Jurkat, Clone E6-1 (cell line): ENCODE results near the gene MEIOSIN.
"Not testable (repeated sequence)": the region's sequence is repeated elsewhere in the genome, so short reads cannot be mapped to it uniquely, and the experiment has no call there.

Experiments
- DNase-seq: peaks from one replicate; pipeline ENCODE4 v3.0.0-alpha.2; 2011; ENCODE audit warnings: low read depth, low spot score
- H3K4me3 ChIP-seq: 2 replicates; pipeline ENCODE4 v1.5.1; 2011; ENCODE audit warnings: mild to moderate bottlenecking, low read length, control low read depth, moderate library complexity

Gene MEIOSIN

DNA sequence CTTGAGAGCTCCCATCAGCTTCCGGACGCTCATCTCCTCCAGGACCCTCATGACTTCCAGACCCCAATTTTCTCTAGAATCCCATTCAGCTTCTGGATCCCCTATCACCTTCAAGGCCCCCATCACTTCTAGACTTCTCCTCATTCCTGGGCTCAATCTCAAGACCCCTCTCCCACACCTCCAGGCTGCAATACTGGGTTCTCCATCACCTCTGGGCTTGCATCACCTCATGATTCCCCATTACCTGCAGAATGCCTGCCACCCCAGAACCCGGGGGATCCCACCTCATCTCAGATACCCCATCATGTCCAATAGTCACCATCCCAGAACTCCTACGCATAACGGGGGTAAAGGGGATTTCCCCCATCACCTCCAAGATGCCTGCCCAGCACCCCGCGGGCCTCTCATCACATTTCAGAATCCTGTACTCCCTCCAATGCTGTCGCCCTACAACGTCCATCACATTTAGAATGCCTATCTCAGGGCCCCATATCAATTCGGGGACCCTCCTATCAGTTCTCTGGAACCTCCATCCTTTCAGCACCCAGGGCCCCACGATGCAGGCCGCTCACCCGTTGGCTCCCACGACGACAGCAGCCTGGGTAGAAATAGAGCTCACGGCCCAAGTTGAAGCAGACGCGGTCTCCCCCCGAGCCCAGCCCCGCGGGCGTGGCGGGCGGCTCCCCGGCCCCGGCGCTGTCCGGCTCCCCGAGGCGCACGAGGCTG is 58.7 kb downstream of the MEIOSIN start:
- DNase-seq, result no peak
- H3K4me3 ChIP-seq, result peak overlapping the region; percentile 66

DNA sequence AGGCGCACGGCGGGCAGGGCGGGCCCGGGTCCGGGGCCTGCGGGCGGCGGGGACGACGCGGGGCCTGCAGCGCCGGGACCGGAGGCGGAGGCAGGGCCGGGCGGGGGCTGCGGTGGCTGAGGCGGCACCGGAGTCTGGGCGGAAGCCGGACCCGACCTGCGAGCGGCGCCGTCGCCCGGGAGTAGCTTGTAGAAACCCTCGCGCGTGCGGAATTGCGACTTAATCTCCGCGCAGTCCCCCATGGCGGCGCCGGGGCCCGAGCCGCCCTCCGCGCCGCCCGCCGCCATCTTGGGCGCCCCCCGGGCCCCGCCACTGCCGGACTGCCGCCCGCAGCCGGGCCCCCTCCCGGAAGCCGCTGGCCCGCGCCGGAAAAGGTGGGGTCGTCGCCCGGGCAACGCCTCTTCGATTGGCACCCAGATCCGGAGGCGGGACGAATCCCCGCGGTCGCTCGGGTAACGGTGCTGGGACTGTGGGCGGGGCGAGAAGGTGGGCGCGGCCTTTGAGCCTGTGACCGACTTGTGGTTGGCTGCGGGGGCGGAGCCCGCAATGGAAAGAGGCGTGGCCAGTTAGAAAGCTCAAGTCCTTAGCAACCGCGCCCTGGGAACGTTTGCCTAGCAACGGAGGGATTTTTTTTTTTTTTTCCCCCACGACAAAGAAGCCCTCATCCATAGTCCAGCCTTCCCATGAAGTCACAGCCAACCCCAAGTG is 59.4 kb downstream of the MEIOSIN start, which contains the start of gene DMWD:
Gene DMWD (minus strand): TSS at position 376 of the 708 bp plus-strand sequence. CDS start 89 bp downstream, at position 287.
- peak within 1 kb of the TSS; percentile 66 for H3K4me3 ChIP-seq
- DNase-seq, result peak; percentile 96

DNA sequence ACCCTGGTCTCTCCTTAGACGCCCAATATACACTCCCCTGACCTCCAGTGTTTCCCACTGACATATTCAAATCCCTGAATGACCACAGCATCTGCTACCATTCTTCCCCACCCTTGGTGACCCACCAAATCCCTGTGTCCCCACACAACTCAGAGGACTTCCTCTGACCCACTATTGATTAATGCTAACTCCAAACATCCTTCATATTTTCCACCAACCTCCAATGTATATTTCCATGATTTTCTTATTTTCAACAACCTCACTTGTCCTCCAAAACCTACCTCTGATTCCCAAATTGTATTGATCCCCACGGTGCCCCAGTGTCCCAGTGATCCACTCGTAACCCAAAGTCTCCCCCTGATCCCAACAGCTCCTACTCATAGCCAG is 59.9 kb downstream of the MEIOSIN start:
- no peak for DNase-seq
- H3K4me3 ChIP-seq, result peak overlapping the region; percentile 39

DNA sequence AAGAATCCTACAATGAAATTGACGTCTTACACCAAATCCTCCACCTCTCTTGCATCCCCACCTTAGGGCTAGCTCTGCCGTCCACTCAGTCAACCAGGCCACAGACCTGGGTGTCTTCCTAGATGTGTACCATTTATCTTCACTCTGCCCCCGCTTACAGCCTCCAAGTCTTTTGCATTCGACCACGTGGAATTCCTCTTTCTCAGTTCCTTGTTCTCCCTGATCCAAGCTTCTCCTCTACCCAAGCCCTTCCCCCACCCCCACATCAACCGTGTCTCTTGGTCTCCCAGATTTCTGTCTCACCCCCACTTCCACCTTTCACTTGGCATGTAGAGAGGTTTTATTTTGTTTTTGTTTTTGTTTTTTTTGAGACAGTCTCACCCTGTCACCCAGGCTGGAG is 60.6 kb downstream of the MEIOSIN start:
- no peak for DNase-seq
- H3K4me3 ChIP-seq, result no peak overlapping the region

DNA sequence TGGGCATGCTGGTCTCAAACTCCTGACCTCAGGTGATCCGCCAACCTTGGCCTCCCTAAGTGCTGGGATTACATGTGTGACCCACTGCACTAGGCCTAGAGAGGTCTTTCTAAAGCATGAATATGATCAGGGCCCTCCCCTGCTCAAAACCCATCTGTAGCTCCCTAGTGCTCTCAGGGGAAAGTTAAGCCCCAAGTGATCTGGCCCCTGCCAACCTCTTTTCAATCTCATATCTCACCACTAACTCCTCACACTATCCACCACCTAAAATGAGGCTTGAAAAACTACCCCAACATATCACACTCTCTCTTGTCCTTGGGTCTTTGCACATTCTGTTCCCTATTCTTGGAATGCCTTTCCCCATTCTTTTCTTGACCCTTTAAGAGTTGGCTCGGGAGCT is 61.4 kb downstream of the MEIOSIN start:
- H3K4me3 ChIP-seq, result no peak overlapping the region
- no peak for DNase-seq

DNA sequence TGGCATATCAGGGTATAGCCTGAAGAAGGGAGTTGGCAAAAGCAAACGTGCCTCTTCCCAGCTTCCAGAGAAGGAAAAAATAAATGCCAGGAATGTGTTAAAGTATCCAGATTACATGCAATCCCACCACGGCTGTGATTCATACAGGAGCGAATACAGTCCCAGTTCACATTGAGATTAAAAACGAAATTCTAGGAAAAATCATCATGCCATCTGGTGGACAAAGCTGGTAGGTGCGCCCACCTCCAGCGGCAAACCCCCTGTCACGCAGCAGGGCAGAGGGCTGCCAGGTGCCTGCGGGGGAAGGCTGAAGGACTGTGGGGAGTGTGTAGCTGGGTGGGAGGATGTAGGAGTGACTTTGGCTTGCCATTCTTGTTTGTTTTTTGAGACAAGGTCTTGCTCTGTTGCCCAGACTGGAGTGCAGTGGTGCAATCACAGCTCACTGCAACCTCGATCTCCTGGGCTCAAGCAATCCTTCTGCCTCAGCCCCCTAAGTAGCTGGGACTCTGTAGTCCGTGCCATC is 65.8 kb downstream of the MEIOSIN start:
- peak; percentile 50 for DNase-seq
- no peak overlapping the region for H3K4me3 ChIP-seq

DNA sequence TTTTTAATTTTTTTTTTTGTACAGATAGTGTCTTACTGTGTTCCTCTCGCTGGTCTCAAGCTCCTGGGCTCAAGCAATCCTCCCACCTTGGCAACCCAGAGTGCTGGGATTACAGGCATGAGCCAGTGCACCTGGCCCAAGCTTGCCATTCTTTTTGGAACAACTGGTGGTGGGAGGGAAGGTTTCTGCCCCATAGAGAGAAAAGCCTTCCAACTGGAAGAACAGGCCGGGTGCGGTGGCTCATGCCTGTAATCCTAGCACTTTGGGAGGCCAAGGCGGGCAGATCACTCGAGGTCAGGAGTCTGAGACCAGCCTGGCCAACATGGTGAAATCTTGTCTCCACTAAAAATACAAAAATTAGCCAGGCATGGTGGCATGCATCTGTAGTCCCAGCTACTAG is 66.3 kb downstream of the MEIOSIN start:
- not testable (repeated sequence) for DNase-seq, H3K4me3 ChIP-seq

DNA sequence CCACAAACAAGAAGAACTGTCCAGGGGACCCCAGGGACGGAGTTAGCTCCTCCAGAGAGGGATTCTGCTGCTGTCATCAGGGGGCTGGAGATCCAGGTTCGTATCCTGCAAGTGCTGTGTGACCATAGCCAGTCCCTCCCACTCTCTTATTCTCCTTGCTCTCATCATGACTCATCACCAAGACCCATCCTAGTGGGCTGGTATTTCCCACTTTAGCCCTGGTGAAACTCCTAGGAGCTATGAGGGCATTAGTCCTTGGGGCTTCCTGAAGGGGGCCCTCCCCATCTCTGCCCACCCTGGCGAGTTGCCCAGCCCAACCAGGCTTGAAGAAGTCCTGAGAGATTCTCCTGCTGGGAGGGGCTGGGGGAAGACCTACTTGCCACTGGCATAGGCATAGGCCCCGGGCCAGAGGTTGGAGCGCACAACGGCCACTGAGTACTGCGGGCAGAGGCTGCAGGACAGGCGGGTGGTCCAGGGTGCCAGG is 66.9 kb downstream of the MEIOSIN start:
- H3K4me3 ChIP-seq, result no peak overlapping the region
- no peak for DNase-seq

DNA sequence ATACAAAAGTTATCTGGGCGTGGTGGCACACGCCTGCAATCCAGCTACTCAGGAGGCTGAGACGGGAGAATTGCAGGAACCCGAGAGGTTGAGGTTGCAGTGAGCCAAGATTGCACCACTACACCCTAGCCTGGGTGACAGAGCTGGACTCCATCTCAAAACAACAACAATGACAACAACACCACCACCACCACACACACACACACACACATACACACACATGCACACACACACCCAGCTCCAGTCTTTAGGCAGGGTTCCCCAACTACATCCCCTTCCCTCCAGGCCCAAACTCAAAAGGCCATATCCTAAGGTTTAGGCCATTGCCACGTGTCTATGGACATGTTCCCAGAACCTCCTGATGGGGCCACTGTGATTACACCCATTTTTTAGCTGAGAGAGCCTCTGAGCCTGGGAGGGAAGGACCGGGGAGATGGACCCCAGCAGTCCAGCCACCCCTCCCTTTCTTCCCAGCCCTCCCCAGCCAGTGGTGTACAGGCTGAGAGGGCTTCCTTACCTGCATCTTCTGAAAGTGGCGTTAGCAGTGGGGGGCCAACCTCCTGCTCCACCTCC is 68.5 kb downstream of the MEIOSIN start:
- no peak overlapping the region for H3K4me3 ChIP-seq
- no peak for DNase-seq

DNA sequence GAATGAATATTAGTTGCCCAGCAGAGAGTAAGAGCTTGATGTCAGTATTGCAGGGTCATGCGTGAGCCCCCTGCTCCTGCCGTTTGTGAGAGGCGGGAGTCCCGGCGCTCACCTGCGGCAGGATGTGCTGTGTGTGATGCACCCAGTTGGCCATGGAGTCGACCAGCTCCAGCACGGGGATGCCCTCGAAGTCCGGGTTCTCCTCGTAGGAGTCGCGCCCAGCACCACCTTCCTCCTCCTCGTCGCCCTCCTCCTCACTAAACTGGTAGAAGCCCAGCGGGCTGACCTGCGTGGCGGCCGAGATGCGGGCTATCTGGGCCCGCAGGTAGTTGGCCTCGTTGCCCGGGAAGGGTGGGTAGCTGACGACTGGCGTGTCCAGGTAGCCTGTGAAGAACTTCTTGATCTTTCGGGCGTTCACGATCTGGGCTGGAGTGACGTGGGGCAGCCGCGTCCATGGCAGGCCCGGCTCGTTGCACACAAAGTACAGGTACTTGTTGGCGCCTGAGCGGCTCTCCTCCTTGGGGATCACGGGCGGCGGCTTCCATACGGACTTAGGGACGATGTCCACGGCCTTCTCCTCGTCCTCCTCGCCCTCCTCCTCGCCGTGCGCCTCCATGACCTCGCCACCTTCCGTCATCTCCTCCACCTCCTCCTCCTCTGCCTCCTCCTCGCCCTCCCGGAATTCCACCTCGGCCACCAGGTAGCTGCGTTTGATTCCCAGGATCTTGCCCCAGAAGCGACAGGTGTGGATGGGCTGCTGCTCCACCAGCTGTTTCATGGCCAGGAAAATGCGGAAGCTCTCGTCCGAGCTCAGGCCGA is 71.1 kb downstream of the MEIOSIN start:
- no peak overlapping the region for H3K4me3 ChIP-seq
- DNase-seq, result no peak

DNA sequence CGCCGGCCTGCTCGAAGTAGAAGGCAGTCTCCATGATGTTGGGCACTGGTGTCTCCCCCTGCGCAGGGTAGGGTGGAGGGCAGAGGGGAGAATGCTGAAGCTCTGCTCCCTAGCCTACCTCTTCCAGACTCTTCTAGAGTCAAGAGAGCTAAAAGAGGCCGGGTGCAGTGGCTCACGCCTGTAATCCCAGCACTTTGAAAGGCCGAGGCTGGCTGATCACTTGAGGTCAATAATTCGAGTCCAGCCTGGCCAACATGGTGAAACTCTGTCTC is 71.7 kb downstream of the MEIOSIN start:
- DNase-seq, result no peak
- no peak overlapping the region for H3K4me3 ChIP-seq

DNA sequence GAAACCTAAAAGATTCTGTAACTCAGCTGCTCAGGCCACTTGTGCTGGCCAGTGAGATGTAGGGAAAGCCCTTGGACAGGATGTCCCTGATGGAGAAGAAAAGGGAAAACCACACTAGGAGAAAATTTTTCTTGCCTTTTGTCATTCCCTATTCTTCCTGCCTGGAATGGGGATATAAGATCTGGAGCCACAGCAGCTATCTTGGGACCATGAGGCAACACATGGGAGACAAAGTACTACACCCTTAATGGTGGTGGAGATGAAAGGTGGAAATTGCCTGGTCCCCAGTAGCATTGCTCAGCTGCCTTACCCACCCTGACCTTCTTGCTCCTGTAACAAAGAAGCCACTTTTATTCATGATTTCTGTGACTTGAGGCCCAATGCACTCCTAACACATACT is 72.5 kb downstream of the MEIOSIN start:
- no peak for DNase-seq
- no peak overlapping the region for H3K4me3 ChIP-seq

DNA sequence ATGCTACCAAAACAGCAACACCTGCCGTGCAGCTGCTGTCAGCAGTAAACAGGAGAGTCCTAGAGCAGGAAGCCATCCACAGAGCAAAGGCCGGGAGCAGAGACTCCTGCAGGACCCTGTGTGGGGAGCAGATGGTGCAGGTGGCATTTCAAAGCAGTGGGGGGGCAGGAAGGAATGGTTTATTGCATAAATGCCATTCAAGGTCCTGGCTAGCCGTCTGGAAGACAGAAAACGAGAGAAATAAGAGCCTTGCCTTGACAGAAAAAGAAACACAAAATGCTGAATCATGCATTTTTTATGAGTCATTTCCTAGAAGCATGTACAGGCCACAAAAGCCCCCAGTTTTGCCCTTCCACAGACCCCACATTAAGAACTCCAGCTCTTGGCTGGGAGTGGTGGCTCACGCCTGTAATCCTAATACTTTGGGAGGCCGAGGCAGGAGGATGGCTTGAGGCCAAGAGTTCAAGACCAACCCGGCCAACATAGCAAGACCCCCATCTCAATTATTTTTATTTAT is 76.5 kb downstream of the MEIOSIN start:
- no peak for DNase-seq
- H3K4me3 ChIP-seq, result no peak overlapping the region

DNA sequence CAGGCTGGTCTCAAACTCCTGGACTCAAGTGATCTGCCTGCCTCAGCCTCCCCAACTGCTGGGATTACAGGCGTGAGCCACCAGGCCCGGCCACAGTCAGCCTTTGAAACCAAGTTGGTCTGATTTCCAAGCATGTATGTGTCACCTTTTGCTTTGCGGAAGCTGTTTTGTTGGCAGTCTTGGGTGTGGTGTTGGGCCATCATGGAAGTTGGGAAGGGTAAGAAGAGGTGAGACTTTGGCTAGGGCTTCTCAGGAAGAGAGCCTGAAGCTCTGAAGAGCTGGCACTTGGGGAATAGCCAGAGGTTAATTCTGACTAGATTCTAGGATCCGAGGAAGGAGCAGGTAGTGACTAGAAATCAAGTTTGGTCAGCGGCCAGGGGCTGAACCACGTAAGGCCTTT is 79.1 kb downstream of the MEIOSIN start:
- DNase-seq, result no peak
- no peak overlapping the region for H3K4me3 ChIP-seq
